NT2/D1 (cell line): Measurements from ENCODE around the gene FHL3.
A peak's percentile ranks its signal among the peaks of the same experiment; 100 is the strongest.
"Not testable (repeated sequence)": the region's sequence is repeated elsewhere in the genome, so short reads cannot be mapped to it uniquely, and the experiment has no call there.

Experiments used
- DNase-seq: peaks from one replicate; pipeline ENCODE4 v3.0.0-alpha.2; 2011; ENCODE audit warnings: low read depth, low spot score
- H3K27me3 ChIP-seq: 2 replicates; pipeline ENCODE4 v1.6.0; 2011; ENCODE audit warnings: mild to moderate bottlenecking; ENCODE audit not compliant: insufficient read length, insufficient read depth
- H3K36me3 ChIP-seq: 2 replicates; pipeline ENCODE4 v1.6.1; 2011; ENCODE audit warnings: mild to moderate bottlenecking, low read length, mixed read lengths; ENCODE audit not compliant: insufficient read depth, insufficient read length
- H3K4me1 ChIP-seq: 2 replicates; pipeline ENCODE4 v1.5.1; 2011; ENCODE audit not compliant: insufficient read depth, insufficient read length
- H3K4me3 ChIP-seq: 2 replicates; pipeline ENCODE4 v1.5.1; 2011; ENCODE audit warnings: low read depth; ENCODE audit not compliant: insufficient read length
- H3K9ac ChIP-seq: 2 replicates; pipeline ENCODE4 v1.6.0; 2011; ENCODE audit warnings: low read depth; ENCODE audit not compliant: insufficient read length
- H3K9me3 ChIP-seq: 2 replicates; pipeline ENCODE4 v1.5.1; 2011; ENCODE audit warnings: mild to moderate bottlenecking, low read length; ENCODE audit not compliant: insufficient read depth
- SUZ12 ChIP-seq: IDR thresholded peaks from 2 replicates; pipeline ENCODE4 v1.6.1; 2011; ENCODE audit not compliant: insufficient read length, insufficient read depth; ENCODE audit errors: extremely low read depth
- YY1 ChIP-seq: IDR thresholded peaks from 2 replicates; pipeline ENCODE4 v1.6.1; 2011; ENCODE audit not compliant: insufficient read length, insufficient read depth
- ZNF274 ChIP-seq: IDR thresholded peaks from 2 replicates; pipeline ENCODE4 v1.6.1; 2011; ENCODE audit warnings: mild to moderate bottlenecking, low read depth, low read length

FHL3 gene

DNA sequence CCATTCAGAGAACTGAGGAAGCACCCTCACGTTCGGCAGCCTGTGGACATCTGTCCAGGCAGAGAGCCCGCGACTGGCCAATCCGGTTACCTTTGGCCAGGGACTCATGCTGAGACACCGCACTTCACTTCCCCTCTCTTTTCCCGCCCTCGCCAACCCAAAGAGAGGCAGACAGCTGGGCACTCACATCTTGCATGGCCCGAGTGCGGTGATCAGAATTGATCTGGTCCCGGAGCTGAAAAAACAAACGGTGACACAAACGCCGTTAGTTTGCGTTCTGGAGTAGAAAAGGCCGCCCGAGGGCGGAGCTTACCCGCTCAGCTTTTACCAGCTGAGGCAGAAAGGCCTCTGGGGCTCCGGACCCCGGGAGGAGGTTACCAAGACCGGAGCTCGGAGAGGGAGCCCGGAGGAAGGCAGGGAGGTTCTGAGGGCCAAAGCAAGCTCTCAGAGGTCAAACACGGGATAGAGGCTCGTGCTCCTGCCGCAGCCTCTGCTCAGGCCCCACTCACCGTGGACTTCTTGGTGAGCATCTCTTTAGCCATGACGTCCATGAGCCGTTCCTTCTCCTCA, 15.9 kb downstream of the FHL3 start:
- Histone ChIP-seq H3K36me3 (peaks cover 45% of the 10 kb centered on the region), H3K9ac (peak overlapping the region; percentile 99), H3K9me3 (no peaks in the 10 kb centered on the region), H3K27me3 (no peaks in the 10 kb centered on the region), H3K4me3 (peak overlapping the region; percentile 99), H3K4me1 (no peaks in the 10 kb centered on the region)
- DNase-seq, result no peak
- TF ChIP-seq ZNF274 (no peak), YY1 (no peak), SUZ12 (no peak)

DNA sequence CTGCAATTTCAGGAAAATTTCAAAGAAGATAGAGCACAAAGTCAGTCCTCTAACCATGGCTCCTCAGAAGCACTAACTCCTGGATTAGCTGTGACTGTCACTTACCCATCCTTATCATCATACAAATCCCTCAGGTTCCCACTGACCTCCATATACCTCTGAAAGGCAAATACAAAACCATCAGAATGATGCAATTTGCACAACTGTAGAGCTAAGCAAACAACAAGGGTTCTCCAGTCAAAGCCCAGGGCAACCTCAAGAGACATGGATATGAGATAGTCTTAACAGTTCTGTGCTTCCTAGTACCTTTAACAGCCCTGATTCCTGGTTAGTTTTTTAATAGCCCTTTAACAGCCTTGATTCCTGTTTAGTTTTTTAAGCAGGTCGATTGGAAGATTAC, 17.6 kb downstream of the FHL3 start:
- Histone ChIP-seq H3K9ac (no peak overlapping the region), H3K9me3 (no peaks in the 10 kb centered on the region), H3K27me3 (no peaks in the 10 kb centered on the region), H3K4me1 (no peaks in the 10 kb centered on the region), H3K4me3 (no peak overlapping the region), H3K36me3 (peaks cover 56% of the 10 kb centered on the region)
- TF ChIP-seq ZNF274 (no peak), SUZ12 (no peak), YY1 (no peak)
- DNase-seq, result no peak

GRCh38 chr1:37983546-37983945, 21.8 kb downstream of the FHL3 start:
- Histone ChIP-seq H3K9ac (no peak overlapping the region), H3K27me3 (no peaks in the 10 kb centered on the region), H3K4me3 (no peak overlapping the region), H3K4me1 (no peaks in the 10 kb centered on the region), H3K9me3 (no peaks in the 10 kb centered on the region), H3K36me3 (peaks cover 94% of the 10 kb centered on the region)
- no peak for DNase-seq
- no peak for TF ChIP-seq ZNF274
- TF ChIP-seq YY1, result no peak
- no peak for TF ChIP-seq SUZ12

DNA sequence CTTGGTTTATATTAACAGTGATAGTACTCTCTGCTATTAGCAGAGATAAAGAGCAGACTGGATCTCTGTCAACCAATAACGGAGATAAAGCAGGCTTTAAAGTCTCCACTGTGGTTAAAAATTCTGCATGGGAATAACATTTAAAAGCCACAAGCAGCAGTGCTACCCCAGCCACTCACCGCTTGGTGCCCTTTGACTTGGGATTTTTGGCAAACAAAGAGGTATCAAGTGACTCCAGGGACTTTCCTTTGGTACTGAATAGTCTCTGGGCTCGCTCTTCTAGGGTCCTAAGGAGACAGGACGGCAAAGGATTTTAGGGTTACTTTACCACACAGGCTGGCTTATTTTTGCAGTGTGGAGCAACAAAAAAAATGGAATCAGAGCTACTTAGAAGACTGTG, 26.8 kb downstream of the FHL3 start:
- Histone ChIP-seq H3K27me3 (no peaks in the 10 kb centered on the region), H3K9ac (no peak overlapping the region), H3K4me1 (no peaks in the 10 kb centered on the region), H3K4me3 (no peak overlapping the region), H3K36me3 (peaks cover 94% of the 10 kb centered on the region), H3K9me3 (no peaks in the 10 kb centered on the region)
- TF ChIP-seq YY1 (no peak), SUZ12 (no peak), ZNF274 (no peak)
- DNase-seq, result no peak

DNA sequence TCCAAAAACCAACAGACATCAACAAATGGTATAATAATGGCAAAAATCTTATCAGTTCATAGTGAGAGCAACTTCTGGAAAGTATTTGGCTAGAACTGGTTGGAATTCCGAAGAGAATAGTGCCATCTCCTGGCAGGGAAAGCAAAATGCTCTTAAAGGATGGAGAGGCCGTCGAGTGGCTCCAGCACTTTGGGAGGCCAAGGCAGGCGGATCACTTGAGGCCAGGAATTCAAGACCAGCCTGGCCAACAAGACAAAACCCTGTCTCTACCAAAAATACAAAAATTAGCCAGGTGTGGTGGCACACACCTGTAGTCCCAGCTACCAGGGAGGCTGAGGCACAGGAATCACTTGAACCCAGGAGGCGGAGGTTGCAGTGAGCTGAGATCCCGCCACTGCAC, 30.2 kb downstream of the FHL3 start:
- peaks cover 69% of the 10 kb centered on the region for H3K36me3 ChIP-seq
- not testable (repeated sequence) for H3K27me3 ChIP-seq, H3K9me3 ChIP-seq, H3K4me1 ChIP-seq, H3K4me3 ChIP-seq, H3K9ac ChIP-seq
- peak; percentile 61 for DNase-seq

GRCh38 chr1:37974567-37974966, 30.7 kb downstream of the FHL3 start:
- Histone ChIP-seq H3K9ac (no peak overlapping the region), H3K4me1 (no peaks in the 10 kb centered on the region), H3K4me3 (no peak overlapping the region), H3K27me3 (no peaks in the 10 kb centered on the region), H3K36me3 (peaks cover 69% of the 10 kb centered on the region), H3K9me3 (no peaks in the 10 kb centered on the region)
- no peak for DNase-seq
- TF ChIP-seq YY1 (no peak), ZNF274 (no peak), SUZ12 (no peak)

- not testable (repeated sequence) for H3K9ac ChIP-seq, H3K9me3 ChIP-seq, H3K4me3 ChIP-seq, H3K4me1 ChIP-seq, H3K27me3 ChIP-seq, DNase-seq
- H3K36me3 ChIP-seq, result peaks cover 69% of the 10 kb centered on the region
These were observed 31.6 kb downstream of the FHL3 start for GRCh38 chr1:37973684-37974083.

DNA sequence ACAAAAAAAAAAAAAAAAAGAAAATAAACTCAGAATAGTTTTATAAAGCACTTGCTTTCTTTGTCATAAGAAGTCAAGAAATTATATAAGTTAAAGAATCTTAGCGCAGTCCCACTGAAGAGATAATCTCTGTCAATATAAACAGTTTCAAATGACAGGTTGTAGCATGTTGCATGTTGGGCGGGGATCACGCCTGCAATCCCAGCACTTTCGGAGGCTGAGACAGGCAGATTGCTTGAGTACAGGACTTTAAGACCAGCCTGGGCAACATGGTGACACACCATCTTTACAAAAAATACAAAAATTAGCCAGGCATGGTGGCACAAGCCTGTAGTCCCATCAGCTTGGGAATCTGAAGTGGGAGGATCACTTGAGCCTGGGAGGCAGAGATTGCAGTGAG, 40.0 kb downstream of the FHL3 start:
- H3K27me3 ChIP-seq, result no peaks in the 10 kb centered on the region
- TF ChIP-seq SUZ12, result no peak
- no peak for TF ChIP-seq YY1
- H3K36me3 ChIP-seq, result peaks cover 86% of the 10 kb centered on the region
- no peak overlapping the region for H3K9ac ChIP-seq
- H3K9me3 ChIP-seq, result no peaks in the 10 kb centered on the region
- no peak for DNase-seq
- H3K4me3 ChIP-seq, result no peak overlapping the region
- H3K4me1 ChIP-seq, result peaks cover 3% of the 10 kb centered on the region

DNA sequence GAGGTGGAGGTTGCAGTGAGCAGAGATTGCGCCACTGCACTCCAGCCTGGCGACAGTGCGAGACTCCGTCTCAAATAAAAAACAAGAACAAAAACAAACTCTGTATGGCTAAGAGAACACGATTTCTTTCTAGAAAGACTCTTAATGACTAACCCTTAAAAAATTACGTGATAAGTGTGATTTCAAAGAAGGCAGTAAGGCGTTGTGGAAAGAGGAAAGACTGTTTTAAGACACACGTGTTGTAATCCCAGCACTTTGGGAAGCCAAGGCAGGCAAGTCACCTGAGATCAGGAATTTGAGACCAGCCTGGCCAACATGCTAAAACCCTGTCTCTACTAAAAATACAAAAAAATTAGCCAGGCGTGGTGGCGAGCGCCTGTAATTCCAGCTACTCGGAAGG, 41.2 kb downstream of the FHL3 start:
- not testable (repeated sequence) for H3K4me3 ChIP-seq, DNase-seq, H3K9ac ChIP-seq, H3K4me1 ChIP-seq, H3K9me3 ChIP-seq, H3K27me3 ChIP-seq
- H3K36me3 ChIP-seq, result peaks cover 87% of the 10 kb centered on the region
